NCI-H187 (cell line): Measurements from ENCODE around the gene STAP2.

Experiments
- DNase-seq, 2 experiments: peaks; one replicate each; lab custom pipeline; 2025; lab: John Stamatoyannopoulos, UW

STAP2 gene

GRCh38 chr19:4370418-4371041 lies 31.9 kb upstream of the STAP2 start:
- no peak for DNase-seq

- DNase-seq, result no peak
Measured at GRCh38 chr19:4369888-4370260, 31.2 kb upstream of the STAP2 start.

- DNase-seq, result no peak
Measured at GRCh38 chr19:4369109-4369887, 30.7 kb upstream of the STAP2 start.

GRCh38 chr19:4368128-4368820 lies 29.6 kb upstream of the STAP2 start:
- no peak for DNase-seq

- DNase-seq, result no peak
Measured at GRCh38 chr19:4367781-4368127, 29.1 kb upstream of the STAP2 start.

- DNase-seq, result no peak
Measured at GRCh38 chr19:4367336-4367723, 28.7 kb upstream of the STAP2 start.

- no peak for DNase-seq
Measured at GRCh38 chr19:4366666-4367335, 28.2 kb upstream of the STAP2 start.

- DNase-seq, result no peak
Measured at GRCh38 chr19:4365791-4366665, 27.4 kb upstream of the STAP2 start.

- no peak for DNase-seq
Measured at GRCh38 chr19:4365341-4365740, 26.7 kb upstream of the STAP2 start.

GRCh38 chr19:4363571-4364304 lies 25.1 kb upstream of the STAP2 start:
- DNase-seq, result no peak

- no peak for DNase-seq
Measured at GRCh38 chr19:4362831-4363545, 24.4 kb upstream of the STAP2 start.

- no peak for DNase-seq
Measured at GRCh38 chr19:4362101-4362828, 23.6 kb upstream of the STAP2 start.

- no peak for DNase-seq
Measured at GRCh38 chr19:4361152-4362046, 22.8 kb upstream of the STAP2 start.

- DNase-seq, result no peak
Measured at GRCh38 chr19:4360641-4361151, 22.1 kb upstream of the STAP2 start.

- DNase-seq, result no peak
Measured at GRCh38 chr19:4360081-4360569, 21.5 kb upstream of the STAP2 start.

- DNase-seq, result no peak
Measured at GRCh38 chr19:4359627-4360000, 21.0 kb upstream of the STAP2 start.

- DNase-seq, result no peak
Measured at GRCh38 chr19:4358709-4359626, 20.3 kb upstream of the STAP2 start.
